H1 (cell line): ENCODE measurements around the gene CACNA1G. TPM values are rescaled to one million over a fixed set of nuclear protein-coding genes. Genes with fewer than 3 reads are reported as not detected.

Experiments used
- CTCF ChIA-PET: fragments of 300-600 bp; sonication (Branson Sonifier 250); formaldehyde crosslinking; loops from one replicate; lab custom pipeline; 2021; ENCODE audit not compliant: partially characterized antibody; lab: Charles Lee
- POLR2A ChIA-PET: fragments of 300-600 bp; sonication (Branson Sonifier 250); formaldehyde crosslinking; loops from one replicate; lab custom pipeline; 2021; ENCODE audit warnings: inconsistent platforms; ENCODE audit not compliant: partially characterized antibody; lab: Charles Lee
- DNase-seq, 2 experiments: peaks; one replicate each; pipeline versions ENCODE4 v3.0.0 to v3.0.0-alpha.2; 2010 to 2022; ENCODE audit warnings: low spot score in 2 of 2, low read depth in 1 of 2, mixed read lengths in 1 of 2
- FAIRE-seq: peaks from 2 replicates; lab custom pipeline; 2011; peaks lifted over from hg19 to GRCh38; lab: Jason Lieb, UNC
- H2AFZ ChIP-seq: 2 replicates; pipeline ENCODE4 v1.8.1; 2012; ENCODE audit warnings: low read length, inconsistent platforms
- H2AK5ac ChIP-seq: 2 replicates; pipeline ENCODE4 v1.6.1; 2013; ENCODE audit warnings: low read depth, low read length
- H2BK120ac ChIP-seq: replicated peaks from 2 replicates; pipeline ENCODE3; 2013; ENCODE audit warnings: low read depth, low read length, inconsistent platforms
- H2BK12ac ChIP-seq: 2 replicates; pipeline ENCODE4 v1.6.1; 2013; ENCODE audit warnings: low read depth, low read length
- H2BK15ac ChIP-seq: 2 replicates; pipeline ENCODE4 v1.6.1; 2013; ENCODE audit warnings: low read length
- H2BK20ac ChIP-seq: 2 replicates; pipeline ENCODE4 v1.6.1; 2013; ENCODE audit warnings: low read length
- H2BK5ac ChIP-seq: 2 replicates; pipeline ENCODE4 v1.6.1; 2013; ENCODE audit warnings: low read depth, low read length
- H3K14ac ChIP-seq: 2 replicates; pipeline ENCODE4 v1.6.1; 2013; ENCODE audit warnings: inconsistent platforms; ENCODE audit not compliant: insufficient read length
- H3K18ac ChIP-seq: 2 replicates; pipeline ENCODE4 v1.6.1; 2013; ENCODE audit warnings: low read length; ENCODE audit errors: extremely low read depth
- H3K23ac ChIP-seq: 2 replicates; pipeline ENCODE4 v1.6.1; 2013; ENCODE audit warnings: inconsistent platforms; ENCODE audit not compliant: insufficient read length
- H3K23me2 ChIP-seq: 2 replicates; pipeline ENCODE4 v1.6.1; 2013; ENCODE audit warnings: low read depth, low read length
- H3K27ac ChIP-seq: 2 replicates; pipeline ENCODE4 v1.6.1; 2011; ENCODE audit warnings: low read depth, low read length, inconsistent platforms
- H3K27me3 ChIP-seq, 4 experiments: replicated peaks in 1 of 4; 1 replicate in 1 of 4; 2 replicates in 3 of 4; pipeline versions ENCODE4 v1.6.1 to v1.8.1; 2011 to 2013; ENCODE audit warnings: low read length in 3 of 4, mild to moderate bottlenecking in 3 of 4, inconsistent platforms in 2 of 4, mixed read lengths in 2 of 4, moderate library complexity in 1 of 4; ENCODE audit not compliant: control insufficient read depth in 3 of 4, insufficient read depth in 3 of 4; ENCODE audit errors: extremely low read depth in 1 of 4
- H3K36me3 ChIP-seq, 4 experiments: 2 replicates each; pipeline versions ENCODE4 v1.6.1 to v1.8.1; 2011 to 2013; ENCODE audit warnings: mild to moderate bottlenecking in 4 of 4, low read length in 3 of 4, moderate library complexity in 2 of 4, control low read depth in 1 of 4, inconsistent platforms in 1 of 4; ENCODE audit not compliant: insufficient read depth in 4 of 4, control insufficient read depth in 2 of 4
- H3K4ac ChIP-seq: replicated peaks from 2 replicates; pipeline ENCODE3; 2013; ENCODE audit warnings: low read length, low read depth, mixed read lengths, inconsistent platforms; ENCODE audit not compliant: insufficient read length
- H3K4me1 ChIP-seq, 4 experiments: replicated peaks in 1 of 4; 1 replicate in 1 of 4; 2 replicates in 3 of 4; pipeline versions ENCODE4 v1.6.1 to v1.8.1; 2011 to 2013; ENCODE audit warnings: low read length in 3 of 4, inconsistent platforms in 2 of 4, mixed read lengths in 1 of 4; ENCODE audit not compliant: insufficient read depth in 4 of 4, control insufficient read depth in 3 of 4
- H3K4me2 ChIP-seq, 2 experiments: 2 replicates each; pipeline versions ENCODE4 v1.6.1 to v1.8.1; 2011 to 2013; ENCODE audit warnings: low read depth in 2 of 2, low read length in 2 of 2, control low read depth in 1 of 2, inconsistent platforms in 1 of 2, mild to moderate bottlenecking in 1 of 2; ENCODE audit not compliant: insufficient read depth in 1 of 2
- H3K4me3 ChIP-seq, 4 experiments: fragments of 200-600, 300-600 bp in 1 of 4; sonication (generic), shearing (Covaris generic), sonication (Bioruptor Twin) in 1 of 4; 2 replicates each; pipeline versions ENCODE4 v1.5.1 to v1.8.1; 2011 to 2016; ENCODE audit warnings: low read length in 4 of 4, low read depth in 3 of 4, control low read depth in 2 of 4, inconsistent platforms in 2 of 4, mild to moderate bottlenecking in 2 of 4, mixed read lengths in 1 of 4, moderate library complexity in 1 of 4; ENCODE audit not compliant: insufficient read depth in 2 of 4; ENCODE audit errors: extremely low read depth in 1 of 4
- H3K56ac ChIP-seq: replicated peaks from 2 replicates; pipeline ENCODE3; 2013; ENCODE audit warnings: low read depth, mild to moderate bottlenecking, mixed read lengths, low read length, inconsistent platforms; ENCODE audit not compliant: insufficient read length
- H3K79me1 ChIP-seq: 2 replicates; pipeline ENCODE4 v1.6.1; 2013; ENCODE audit warnings: low read depth, low read length, control low read depth
- H3K79me2 ChIP-seq, 2 experiments: 2 replicates each; pipeline versions ENCODE4 v1.6.1 to v1.8.1; 2012 to 2013; ENCODE audit warnings: low read length in 2 of 2, mild to moderate bottlenecking in 2 of 2, inconsistent platforms in 1 of 2; ENCODE audit not compliant: insufficient read depth in 2 of 2, control insufficient read depth in 1 of 2
- H3K9ac ChIP-seq, 4 experiments: replicated peaks in 1 of 4; 1 replicate in 1 of 4; 2 replicates in 3 of 4; pipeline versions ENCODE4 v1.6.1 to v1.8.1; 2011 to 2013; ENCODE audit warnings: low read depth in 3 of 4, low read length in 3 of 4, control low read depth in 2 of 4, mild to moderate bottlenecking in 2 of 4, moderate library complexity in 2 of 4, inconsistent platforms in 1 of 4; ENCODE audit errors: extremely low read depth in 1 of 4
- H3K9me3 ChIP-seq, 2 experiments: 2 replicates each; pipeline versions ENCODE4 v1.6.1 to v1.8.1; 2012 to 2013; ENCODE audit warnings: mild to moderate bottlenecking in 2 of 2, moderate library complexity in 2 of 2, control low read depth in 1 of 2, inconsistent platforms in 1 of 2, low read depth in 1 of 2, low read length in 1 of 2, mixed read lengths in 1 of 2; ENCODE audit not compliant: insufficient read depth in 2 of 2
- H4K20me1 ChIP-seq, 2 experiments: replicated peaks in 1 of 2; 2 replicates each; pipeline versions ENCODE3 to v1.8.1; 2011 to 2013; ENCODE audit warnings: inconsistent platforms in 2 of 2, low read length in 2 of 2, mild to moderate bottlenecking in 1 of 2; ENCODE audit not compliant: insufficient read depth in 2 of 2, control insufficient read depth in 1 of 2
- H4K5ac ChIP-seq: 2 replicates; pipeline ENCODE4 v1.6.1; 2013; ENCODE audit warnings: low read length, low read depth, mixed read lengths, inconsistent platforms; ENCODE audit not compliant: insufficient read length
- H4K8ac ChIP-seq: 2 replicates; pipeline ENCODE4 v1.8.0; 2013; ENCODE audit warnings: mild to moderate bottlenecking, moderate library complexity, low read length, inconsistent platforms; ENCODE audit not compliant: insufficient read depth; ENCODE audit errors: extremely low read depth
- H4K91ac ChIP-seq: replicated peaks from 2 replicates; pipeline ENCODE3; 2013; ENCODE audit warnings: low read length, mixed read lengths, inconsistent platforms; ENCODE audit not compliant: insufficient read length
- BACH1 ChIP-seq: IDR thresholded peaks from 2 replicates; pipeline ENCODE4 v1.6.1; 2012; ENCODE audit warnings: low read length, improper control_type of control experiment
- CBX5 ChIP-seq: fragments of 300-800, 300-1000 bp; sonication (generic); IDR thresholded peaks from 2 replicates; pipeline ENCODE4 v1.7.1; 2016; ENCODE audit warnings: antibody characterized with exemption, low read length, low read depth
- EP300 ChIP-seq, 2 experiments: IDR thresholded peaks; 1 replicate in 1 of 2; 2 replicates in 1 of 2; pipeline ENCODE4 v1.6.1; 2011 to 2012; ENCODE audit warnings: low read depth in 2 of 2, low read length in 2 of 2, mild to moderate bottlenecking in 2 of 2, borderline replicate concordance in 1 of 2, inconsistent platforms in 1 of 2, moderate library complexity in 1 of 2
- HDAC6 ChIP-seq: IDR thresholded peaks from one replicate; pipeline ENCODE4 v1.7.1; 2012; ENCODE audit warnings: low read depth, mild to moderate bottlenecking, inconsistent platforms, low read length, moderate library complexity
- KDM5A ChIP-seq: fragments of 200-600 bp; IDR thresholded peaks from 2 replicates; pipeline ENCODE4 v1.7.1; 2012; ENCODE audit warnings: mild to moderate bottlenecking, low read length, inconsistent platforms, mixed read lengths
- NANOG ChIP-seq: IDR thresholded peaks from 2 replicates; pipeline ENCODE4 v1.6.1; 2011; ENCODE audit warnings: low read length, low read depth, mild to moderate bottlenecking, inconsistent platforms; ENCODE audit not compliant: insufficient read depth, poor library complexity, severe bottlenecking
- RFX5 ChIP-seq: IDR thresholded peaks from 2 replicates; pipeline ENCODE4 v1.6.1; 2011; ENCODE audit warnings: low read depth, low read length, improper control_type of control experiment, borderline replicate concordance
- RNF2 ChIP-seq: fragments of 200-900, 300-1000 bp; sonication (generic); IDR thresholded peaks from 2 replicates; pipeline ENCODE4 v1.7.1; 2016; ENCODE audit warnings: borderline replicate concordance, low read depth, mild to moderate bottlenecking, antibody characterized with exemption, low read length; ENCODE audit not compliant: poor library complexity, severe bottlenecking; ENCODE audit errors: missing control alignments
- SAP30 ChIP-seq: fragments of 300-600 bp; sonication (generic); IDR thresholded peaks from 2 replicates; pipeline ENCODE4 v1.7.1; 2012; ENCODE audit warnings: low read length, moderate library complexity, mild to moderate bottlenecking, inconsistent platforms; ENCODE audit not compliant: insufficient read depth, insufficient replicate concordance
- SIRT6 ChIP-seq: IDR thresholded peaks from one replicate; pipeline ENCODE4 v1.7.1; 2012; ENCODE audit warnings: low read length, inconsistent platforms
- TAF1 ChIP-seq: IDR thresholded peaks from 2 replicates; pipeline ENCODE4 v1.6.1; 2011; ENCODE audit warnings: mild to moderate bottlenecking, low read depth, low read length
- TAF7 ChIP-seq: optimal IDR thresholded peaks from 2 replicates; pipeline ENCODE3; 2011; ENCODE audit warnings: low read depth, mild to moderate bottlenecking, inconsistent platforms, low read length, moderate library complexity, borderline replicate concordance
- WGBS, 2 experiments: shearing (Covaris generic) in 1 of 2; methylation state at CpG; one replicate each; pipeline versions ENCODE4 v1.1.6 to v1.1.7; 2013 to 2015; ENCODE audit warnings: low lambda C conversion rate in 2 of 2, mixed read lengths in 2 of 2, inconsistent platforms in 1 of 2, low coverage in 1 of 2, missing lambda C conversion rate in 1 of 2; ENCODE audit not compliant: insufficient replicate concordance in 2 of 2, insufficient coverage in 1 of 2, insufficient read length in 1 of 2; ENCODE audit errors: extremely low coverage in 1 of 2, missing lambda C conversion rate in 1 of 2; 5-methylcytosine and 5-hydroxymethylcytosine counted together
- polyA plus RNA-seq, 7 experiments: library from polyadenylated mRNA; depleted of rRNA in 3 of 7; stranded (reverse) in 5 of 7; unstranded in 2 of 7; fragments of >200 nt in 5 of 7; fragments of 200-250 nt in 2 of 7; gene quantifications; 1 replicate in 5 of 7; 2 replicates in 1 of 7; 4 replicates in 1 of 7; pipeline versions ENCODE4 v1.2.1 to v1.2.3, GENCODE V29; 2011 to 2013; ENCODE audit warnings: missing spikeins in 2 of 7, mixed read lengths in 2 of 7
- total RNA-seq: library from RNA; stranded (reverse); fragmentation: NEBNext Ultra II Directional; extraction: Animal tissue kit (Norgen Biotek cat#: 25700); gene quantifications from 2 replicates; pipeline ENCODE4 v1.2.1, GENCODE V29; 2021

Gene CACNA1G
- total and polyA plus RNA-seq, 2 of the 8 experiments (the other 6 are each of a cell fraction or from before 2014, with no cell fraction given), result 2.9 to 4.9 TPM

GRCh38 chr17:50519141-50519834, 41.2 kb upstream of the CACNA1G start:
- H2BK15ac ChIP-seq, result no peak overlapping the region
- no peak overlapping the region for H2AFZ ChIP-seq
- H3K4me3 ChIP-seq, result no peak overlapping the region
- no peak overlapping the region for H2AK5ac ChIP-seq
- H2BK20ac ChIP-seq, result no peak overlapping the region
- H3K79me2 ChIP-seq, result no peaks in the 10 kb centered on the region
- no peak overlapping the region for H3K23ac ChIP-seq
- no peak overlapping the region for H3K18ac ChIP-seq
- no peak overlapping the region for H2BK12ac ChIP-seq
- H3K56ac ChIP-seq, result no peak overlapping the region
- no peak overlapping the region for H2BK120ac ChIP-seq
- 85% methylated on average over 8 of the region's 8 CpGs; no CpG with 5 or more reads in 1 of the 2 experiments for WGBS, 2 experiments
- H3K14ac ChIP-seq, result no peak overlapping the region
- H3K79me1 ChIP-seq, result no peaks in the 10 kb centered on the region
- H3K4ac ChIP-seq, result no peak overlapping the region
- H3K9me3 ChIP-seq, result no peaks in the 10 kb centered on the region
- H3K27me3 ChIP-seq, result no peaks in the 10 kb centered on the region; a peak in 1 of 7 replicates
- no peak overlapping the region for H3K9ac ChIP-seq
- no peak overlapping the region; the same call in 1 of the 2 replicates for H4K8ac ChIP-seq
- ChIA-PET POLR2A (interaction anchor here (1.0 to 2.4 kb wide), 2 partner anchors 13 to 14 kb away, joined by 3 to 13 read pairs; partner anchors contain the start of gene EPN3), CTCF (interaction anchor here (0.5 to 2.7 kb wide), 9 partner anchors 12 to 256 kb away, joined by 3 to 12 read pairs (median 3); no protein-coding TSS in a partner anchor)
- peaks cover 0 to 2% (median 0%) of the 10 kb centered on the region in 4 experiments; a peak in 2 of 7 replicates for H3K4me1 ChIP-seq
- no peaks in the 10 kb centered on the region for H3K36me3 ChIP-seq
- FAIRE-seq (no peak), DNase-seq (no peak)
- H3K4me2 ChIP-seq, result no peak overlapping the region
- no peak overlapping the region for H3K27ac ChIP-seq
- H4K91ac ChIP-seq, result no peak overlapping the region
- H3K23me2 ChIP-seq, result no peaks in the 10 kb centered on the region
- H4K5ac ChIP-seq, result no peak overlapping the region
- no peak overlapping the region for H2BK5ac ChIP-seq
- H4K20me1 ChIP-seq, result no peaks in the 10 kb centered on the region
- TF ChIP-seq SAP30 (no peak), NANOG (no peak), RNF2 (no peak), BACH1 (no peak), KDM5A (no peak), RFX5 (no peak), SIRT6 (no peak), CBX5 (no peak), TAF1 (no peak), HDAC6 (no peak), EP300 (IDR thresholded peaks at IDR 0.05; ENCODE audit: borderline replicate concordance in 1 of 2, low read depth in 2 of 2, low read length in 2 of 2) (no peak), TAF7 (no peak)
